Measurements from ENCODE around the gene EYA2.

Gene EYA2

DNA sequence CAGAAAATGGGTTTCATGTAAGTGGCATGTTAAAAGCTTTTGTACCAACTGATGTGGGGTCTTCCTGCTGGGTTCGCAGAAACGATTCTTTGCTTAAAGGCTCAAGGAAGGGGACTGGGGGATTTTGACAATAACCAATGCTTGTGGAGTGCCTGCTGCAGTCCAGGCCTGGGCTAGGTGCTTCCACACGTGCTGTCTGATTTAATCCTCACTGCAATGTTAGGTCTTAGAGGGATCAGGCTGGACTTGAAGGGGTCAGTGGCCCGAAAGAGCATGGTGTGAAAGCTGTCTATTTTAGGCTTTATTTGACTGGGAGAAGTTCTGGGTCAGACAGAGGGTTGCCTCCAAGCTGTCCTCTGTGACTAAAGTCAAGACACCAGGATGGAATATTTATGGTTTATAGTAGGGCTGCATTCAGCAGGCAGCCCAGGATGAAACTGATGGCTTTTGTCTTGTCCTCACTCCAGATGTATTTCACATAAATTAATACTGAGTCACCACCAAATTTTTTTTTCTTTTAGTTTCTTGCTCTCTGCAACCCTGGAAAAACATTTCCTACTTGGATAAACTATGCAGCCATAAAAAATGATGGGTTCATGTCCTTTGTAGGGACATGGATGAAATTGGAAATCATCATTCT, 242.7 kb downstream of the EYA2 start:
- Mint-ChIP-seq H3K4me3 (no peak overlapping the region), H3K36me3 (ENCODE audit: low read depth) (no peaks in the 10 kb centered on the region), H3K4me1 (ENCODE audit: low read depth) (no peaks in the 10 kb centered on the region), H3K27ac (no peak overlapping the region), H3K9me3 (peaks cover 9% of the 10 kb centered on the region), H3K27me3 (ENCODE audit: low read depth) (peaks cover 7% of the 10 kb centered on the region)

DNA sequence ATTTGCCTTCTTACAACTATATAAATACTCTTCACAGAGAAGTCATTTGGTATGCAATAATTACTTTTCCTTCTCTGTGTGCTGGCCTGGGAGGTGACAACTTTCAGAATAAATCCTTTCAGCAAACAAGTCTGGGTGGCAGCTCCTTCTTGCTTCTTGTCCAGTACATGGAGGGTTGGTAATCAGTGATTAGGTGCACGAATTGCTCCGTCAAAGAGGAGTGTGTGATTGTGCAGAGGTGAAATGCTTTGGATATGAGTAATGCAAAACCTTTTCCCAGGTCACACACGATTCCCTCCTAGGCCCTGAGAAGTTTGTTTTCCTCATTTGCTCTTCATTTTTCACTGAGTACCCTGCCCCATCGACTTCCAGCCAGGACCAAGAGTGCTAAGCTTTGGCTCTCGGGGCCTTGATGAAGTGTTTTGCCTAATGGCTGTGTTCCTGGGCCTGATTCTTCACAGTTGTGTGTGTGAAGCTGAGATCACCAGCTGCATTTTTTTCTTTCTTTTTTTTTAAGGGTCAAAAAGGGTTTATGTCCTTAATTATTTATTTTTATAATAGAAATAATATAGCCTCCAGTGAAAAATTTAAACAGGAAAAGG, 245.4 kb downstream of the EYA2 start:
- peaks cover 9% of the 10 kb centered on the region for H3K9me3 Mint-ChIP-seq
- H3K4me3 Mint-ChIP-seq, result no peak overlapping the region
- no peak overlapping the region for H3K27ac Mint-ChIP-seq
- H3K27me3 Mint-ChIP-seq (ENCODE audit: low read depth), result peaks cover 7% of the 10 kb centered on the region
- H3K4me1 Mint-ChIP-seq (ENCODE audit: low read depth), result no peaks in the 10 kb centered on the region
- H3K36me3 Mint-ChIP-seq (ENCODE audit: low read depth), result no peaks in the 10 kb centered on the region

DNA sequence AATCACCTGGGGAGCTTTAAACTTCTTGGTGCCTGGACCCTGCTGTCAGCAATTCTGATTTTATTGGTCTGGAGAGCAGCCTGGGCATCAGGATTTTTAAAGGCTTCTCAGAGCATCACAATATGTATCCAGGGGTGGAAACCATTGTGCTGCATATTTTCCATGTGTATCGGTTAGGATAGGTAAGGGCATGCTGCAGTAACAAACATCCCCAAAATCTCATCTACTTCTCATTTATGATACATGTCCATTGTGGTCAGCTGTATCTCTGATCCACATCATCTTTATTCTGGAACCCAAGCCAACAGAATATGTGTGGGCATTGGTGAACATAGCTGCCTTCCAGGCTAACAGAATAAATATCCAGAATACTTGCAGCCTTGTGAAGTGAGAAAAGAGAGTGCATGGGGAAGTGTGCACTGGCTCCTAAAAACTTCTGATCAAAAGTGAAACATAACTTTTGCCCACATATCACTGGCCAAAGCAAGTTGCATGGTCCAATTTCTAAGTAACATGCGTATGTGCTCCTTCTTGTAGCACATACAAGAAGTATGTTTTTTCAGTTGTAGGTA, 246.8 kb downstream of the EYA2 start:
- no peaks in the 10 kb centered on the region for H3K4me1 Mint-ChIP-seq (ENCODE audit: low read depth)
- peaks cover 9% of the 10 kb centered on the region for H3K9me3 Mint-ChIP-seq
- H3K36me3 Mint-ChIP-seq (ENCODE audit: low read depth), result no peaks in the 10 kb centered on the region
- no peak overlapping the region for H3K4me3 Mint-ChIP-seq
- H3K27ac Mint-ChIP-seq, result no peak overlapping the region
- peaks cover 7% of the 10 kb centered on the region for H3K27me3 Mint-ChIP-seq (ENCODE audit: low read depth)

DNA sequence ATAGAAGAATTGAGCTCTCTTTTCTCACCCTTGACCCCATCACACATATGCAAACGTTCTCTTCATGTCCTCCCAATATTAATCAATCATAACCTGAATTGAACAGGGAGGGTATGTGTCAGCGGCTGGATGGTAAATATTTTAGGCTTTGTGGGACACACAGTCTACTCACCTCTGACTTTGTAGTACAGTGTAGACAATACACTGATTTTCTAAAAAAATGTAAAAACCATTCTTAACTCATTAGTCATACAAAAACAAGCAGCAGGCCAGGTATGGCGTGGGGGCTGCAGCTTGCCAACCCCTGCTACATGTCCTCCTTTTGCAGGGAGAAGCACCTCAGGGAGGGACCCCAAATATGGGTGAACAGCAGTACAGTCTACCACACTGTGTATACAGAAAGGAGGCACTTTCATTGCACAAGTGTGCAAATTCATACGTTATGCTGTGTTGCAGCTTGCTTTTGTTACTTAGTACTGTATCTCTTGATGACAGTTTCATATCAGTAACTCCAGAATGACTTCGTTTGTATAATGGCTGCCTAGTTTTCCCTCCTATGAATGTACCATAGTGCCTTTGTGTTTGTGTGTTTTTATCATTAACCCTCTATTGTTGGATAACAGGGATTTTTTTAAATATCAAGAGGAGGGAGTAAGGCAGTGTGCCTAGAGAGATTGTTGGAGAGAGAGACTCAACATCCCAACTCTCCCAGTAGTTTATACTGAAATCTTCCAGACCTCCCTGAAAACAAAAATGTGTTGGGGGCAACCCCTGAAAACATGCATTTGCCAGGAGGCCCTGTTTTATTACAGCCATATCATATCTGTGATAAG, 247.5 kb downstream of the EYA2 start:
- H3K4me3 Mint-ChIP-seq, result no peak overlapping the region
- no peaks in the 10 kb centered on the region for H3K4me1 Mint-ChIP-seq (ENCODE audit: low read depth)

DNA sequence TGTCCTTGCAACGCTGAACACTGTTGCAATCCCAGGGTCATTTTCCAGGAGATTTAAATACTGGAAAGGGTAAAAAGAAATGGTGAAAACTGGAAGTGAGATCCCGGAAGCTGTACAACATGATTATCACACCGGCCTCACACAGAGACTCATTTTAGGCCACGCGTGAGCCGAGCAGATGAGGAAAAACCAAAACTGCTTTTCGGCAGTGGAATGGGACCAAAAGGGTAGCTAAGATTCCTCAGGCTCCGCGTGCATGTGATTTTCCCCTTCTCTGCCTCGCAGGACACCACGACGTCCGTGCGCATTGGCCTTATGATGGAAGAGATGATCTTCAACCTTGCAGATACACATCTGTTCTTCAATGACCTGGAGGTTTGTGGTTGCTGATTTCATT, 248.1 kb downstream of the EYA2 start:
- Mint-ChIP-seq H3K36me3 (ENCODE audit: low read depth) (no peaks in the 10 kb centered on the region), H3K27ac (no peak overlapping the region), H3K4me1 (ENCODE audit: low read depth) (no peaks in the 10 kb centered on the region), H3K9me3 (peaks cover 9% of the 10 kb centered on the region), H3K4me3 (no peak overlapping the region), H3K27me3 (ENCODE audit: low read depth) (no peaks in the 10 kb centered on the region)

More for the DNA sequence above, 247.5 kb downstream of the EYA2 start:
- Mint-ChIP-seq H3K27me3 (ENCODE audit: low read depth) (peaks cover under 1% of the 10 kb centered on the region), H3K27ac (no peak overlapping the region), H3K36me3 (ENCODE audit: low read depth) (no peaks in the 10 kb centered on the region), H3K9me3 (peaks cover 9% of the 10 kb centered on the region)

DNA sequence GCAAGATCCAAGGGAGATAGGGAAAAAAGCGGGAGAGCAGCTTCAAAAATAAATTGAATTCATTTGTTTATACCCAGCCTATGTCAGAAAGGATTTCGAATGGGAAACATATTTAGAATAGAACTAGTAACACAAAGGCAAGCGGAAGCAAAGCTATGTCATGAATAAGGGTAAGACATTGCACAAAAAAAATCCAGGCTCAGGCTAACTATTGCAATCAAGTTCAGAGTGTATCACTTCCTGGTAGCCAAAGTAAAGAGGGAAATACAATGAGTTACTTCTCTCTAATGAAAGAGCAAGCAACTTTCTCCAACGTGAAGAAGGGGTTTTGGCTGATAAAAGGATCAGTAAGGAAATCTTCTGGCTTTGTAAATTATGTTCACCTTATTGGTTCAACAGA, 249.0 kb downstream of the EYA2 start:
- Mint-ChIP-seq H3K27ac (no peak overlapping the region), H3K27me3 (ENCODE audit: low read depth) (no peaks in the 10 kb centered on the region), H3K4me3 (no peak overlapping the region), H3K9me3 (peaks cover 9% of the 10 kb centered on the region), H3K36me3 (ENCODE audit: low read depth) (no peaks in the 10 kb centered on the region), H3K4me1 (ENCODE audit: low read depth) (no peaks in the 10 kb centered on the region)

DNA sequence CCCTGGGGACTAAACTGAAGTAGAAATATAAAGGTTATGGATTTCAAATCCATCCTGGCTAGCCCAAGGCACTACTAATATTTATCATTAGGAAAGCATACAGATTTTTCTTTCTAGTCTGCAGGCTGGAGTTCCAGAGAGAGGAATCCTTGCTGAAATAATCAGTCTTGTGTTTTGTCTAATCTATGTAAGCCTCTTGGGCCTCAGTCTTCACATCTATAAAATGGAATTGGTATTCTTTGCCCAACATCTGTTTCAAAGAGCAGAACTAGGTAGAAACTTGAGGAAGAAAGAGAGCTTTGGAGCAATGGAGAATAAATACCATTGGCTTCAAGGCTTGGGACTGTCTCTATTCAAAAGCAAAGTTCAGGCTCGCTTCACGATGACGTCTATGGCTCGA, 249.8 kb downstream of the EYA2 start:
- H3K27me3 Mint-ChIP-seq (ENCODE audit: low read depth), result no peaks in the 10 kb centered on the region
- no peaks in the 10 kb centered on the region for H3K4me1 Mint-ChIP-seq (ENCODE audit: low read depth)
- H3K9me3 Mint-ChIP-seq, result peaks cover 9% of the 10 kb centered on the region
- H3K36me3 Mint-ChIP-seq (ENCODE audit: low read depth), result no peaks in the 10 kb centered on the region
- no peak overlapping the region for H3K4me3 Mint-ChIP-seq
- H3K27ac Mint-ChIP-seq, result no peak overlapping the region

DNA sequence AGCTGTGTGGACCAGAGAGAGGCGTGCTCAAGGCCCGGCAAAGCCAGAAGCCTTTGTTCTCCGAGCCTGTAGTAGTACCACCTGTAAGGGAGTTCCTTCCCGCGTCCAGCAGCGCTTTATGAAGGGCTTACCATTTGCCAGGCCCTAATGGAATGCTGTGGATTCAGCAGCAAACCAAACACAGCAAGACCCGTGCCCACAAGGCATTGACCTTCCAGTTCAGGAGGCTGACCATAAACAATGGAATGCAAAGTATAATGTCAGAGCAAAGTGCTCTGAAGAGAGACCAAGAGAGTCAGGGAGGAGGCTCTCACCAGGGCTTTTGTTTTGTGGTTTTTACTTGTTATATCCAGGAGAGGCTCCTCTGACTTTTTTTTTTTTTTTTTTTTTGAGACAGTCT, 252.0 kb downstream of the EYA2 start:
- Mint-ChIP-seq H3K9me3 (peaks cover 4% of the 10 kb centered on the region), H3K4me1 (ENCODE audit: low read depth) (no peaks in the 10 kb centered on the region), H3K27me3 (ENCODE audit: low read depth) (no peaks in the 10 kb centered on the region), H3K4me3 (no peak overlapping the region), H3K27ac (no peak overlapping the region), H3K36me3 (ENCODE audit: low read depth) (no peaks in the 10 kb centered on the region)

DNA sequence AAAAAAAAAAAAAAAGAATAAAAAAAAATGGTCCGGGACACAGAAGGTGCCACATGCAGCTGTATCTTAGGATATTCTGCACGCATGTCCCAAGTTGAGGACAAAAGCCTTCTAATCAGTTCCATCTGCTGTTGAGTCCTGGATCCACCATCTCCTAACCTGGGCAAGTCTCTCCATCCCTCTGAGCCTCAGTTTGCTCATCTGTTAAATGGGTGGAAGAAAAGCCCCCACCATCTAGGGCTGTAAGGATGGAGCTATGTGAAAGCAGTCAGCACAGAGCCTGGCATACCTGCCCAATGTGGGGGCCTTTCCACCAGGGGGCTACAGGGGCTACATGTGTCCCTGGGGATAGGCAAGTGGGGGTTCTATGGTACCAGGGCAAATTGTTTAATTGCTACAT, 253.4 kb downstream of the EYA2 start:
- Mint-ChIP-seq H3K27ac (no peak overlapping the region), H3K9me3 (no peaks in the 10 kb centered on the region), H3K4me3 (no peak overlapping the region), H3K27me3 (ENCODE audit: low read depth) (no peaks in the 10 kb centered on the region), H3K4me1 (ENCODE audit: low read depth) (no peaks in the 10 kb centered on the region), H3K36me3 (ENCODE audit: low read depth) (no peaks in the 10 kb centered on the region)

DNA sequence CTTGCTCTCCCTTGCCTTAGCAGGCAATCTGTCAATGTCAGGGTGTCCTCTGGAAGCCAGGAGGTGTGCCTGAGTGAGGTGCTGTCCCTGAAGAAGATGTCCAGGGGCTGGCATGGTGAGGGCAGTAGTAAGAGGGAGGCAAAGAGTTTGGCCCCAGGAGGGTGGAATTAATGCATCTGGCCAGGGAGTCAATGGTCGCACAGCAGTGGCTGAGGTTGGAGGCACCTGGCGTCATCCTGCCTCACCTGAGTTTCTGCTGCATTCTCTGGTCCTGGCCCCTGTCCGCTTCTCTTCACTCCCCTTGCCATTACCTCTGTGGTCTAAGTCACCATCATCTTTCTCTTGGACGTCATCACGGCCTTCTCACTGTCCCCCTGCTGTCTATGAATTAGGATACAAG, 255.3 kb downstream of the EYA2 start:
- Mint-ChIP-seq H3K9me3 (no peaks in the 10 kb centered on the region), H3K27me3 (ENCODE audit: low read depth) (no peaks in the 10 kb centered on the region), H3K4me1 (ENCODE audit: low read depth) (no peaks in the 10 kb centered on the region), H3K4me3 (no peak overlapping the region), H3K36me3 (ENCODE audit: low read depth) (no peaks in the 10 kb centered on the region), H3K27ac (no peak overlapping the region)

DNA sequence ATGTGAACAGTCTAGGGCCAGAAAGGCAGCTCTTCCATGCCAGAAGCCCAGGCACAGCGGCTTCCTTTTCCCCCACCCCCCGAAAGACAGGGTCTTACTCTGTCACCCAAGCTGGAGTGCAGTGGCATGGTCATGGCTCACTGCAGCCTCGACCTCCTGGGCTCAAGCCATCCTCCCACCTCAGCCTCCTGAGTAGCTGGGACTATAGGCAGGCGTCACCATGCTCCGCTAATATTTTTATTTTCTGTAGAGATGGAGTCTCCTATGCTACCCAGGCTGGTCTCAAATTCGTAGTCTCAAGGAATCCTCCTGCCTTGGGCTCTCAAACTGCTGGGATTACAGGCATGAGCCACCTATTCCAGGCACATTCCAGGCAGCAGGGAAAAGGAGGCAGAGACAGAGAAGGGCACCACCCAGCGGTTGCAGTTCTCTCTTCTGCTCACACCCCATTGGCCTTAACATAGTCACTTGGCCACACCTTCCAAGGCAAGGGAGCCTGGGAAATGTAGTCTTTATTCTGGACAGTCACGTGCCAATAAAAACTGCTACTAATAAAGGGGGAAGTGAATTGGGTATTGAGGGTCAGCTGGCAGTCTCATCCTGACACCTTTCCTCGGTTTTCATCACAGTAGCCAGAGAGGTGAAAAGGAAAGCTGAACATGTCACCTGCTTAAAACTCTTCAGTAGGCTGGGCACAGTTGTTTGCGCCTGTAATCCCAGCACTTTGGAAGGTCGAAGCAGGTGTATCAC, 255.9 kb downstream of the EYA2 start:
- Mint-ChIP-seq H3K27me3 (ENCODE audit: low read depth) (no peaks in the 10 kb centered on the region), H3K4me3 (no peak overlapping the region), H3K27ac (no peak overlapping the region), H3K36me3 (ENCODE audit: low read depth) (no peaks in the 10 kb centered on the region), H3K4me1 (ENCODE audit: low read depth) (no peaks in the 10 kb centered on the region), H3K9me3 (no peaks in the 10 kb centered on the region)

DNA sequence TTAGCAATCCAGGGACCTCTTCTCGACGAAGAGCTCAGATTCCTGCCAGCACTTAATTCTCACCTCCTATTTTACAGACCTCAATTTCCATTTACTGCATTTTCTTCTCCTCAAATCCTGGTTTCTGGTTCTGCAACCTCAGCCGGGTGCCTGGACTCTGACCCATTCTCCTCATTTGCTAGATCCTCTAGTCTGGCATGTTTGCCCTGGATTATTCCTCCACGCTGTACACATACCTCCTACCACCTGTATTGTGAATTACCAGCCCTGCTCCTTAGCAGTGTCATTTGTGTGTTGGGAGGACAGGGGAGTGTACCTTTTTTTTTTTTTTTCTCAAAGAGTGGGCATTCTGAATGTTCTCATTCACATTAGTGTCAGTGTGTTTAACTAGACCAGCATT, 257.4 kb downstream of the EYA2 start:
- Mint-ChIP-seq H3K27ac (no peak overlapping the region), H3K36me3 (ENCODE audit: low read depth) (no peaks in the 10 kb centered on the region), H3K4me1 (ENCODE audit: low read depth) (no peaks in the 10 kb centered on the region), H3K27me3 (ENCODE audit: low read depth) (peaks cover 3% of the 10 kb centered on the region), H3K9me3 (no peaks in the 10 kb centered on the region), H3K4me3 (no peak overlapping the region)

DNA sequence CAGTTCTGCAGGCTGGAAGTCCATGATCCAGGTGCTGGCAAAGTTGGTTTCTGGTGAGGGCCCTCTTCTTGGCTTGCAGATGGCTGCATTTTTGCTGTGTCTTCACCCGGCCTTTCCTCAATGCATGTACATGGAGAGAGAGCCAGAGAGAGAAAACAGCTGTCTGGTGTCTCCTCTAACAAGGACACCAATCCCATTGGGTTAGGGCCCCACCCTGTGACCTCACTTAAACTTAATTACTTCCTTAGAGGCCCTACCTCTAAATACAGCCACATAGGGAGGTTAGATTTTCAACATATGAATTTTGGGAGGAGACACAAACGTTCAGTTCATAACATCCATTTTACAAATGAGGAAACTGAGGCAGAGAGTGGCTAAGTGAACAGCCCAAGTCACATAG, 259.4 kb downstream of the EYA2 start:
- no peak overlapping the region for H3K27ac Mint-ChIP-seq
- peaks cover 3% of the 10 kb centered on the region for H3K27me3 Mint-ChIP-seq (ENCODE audit: low read depth)
- no peak overlapping the region for H3K4me3 Mint-ChIP-seq
- H3K9me3 Mint-ChIP-seq, result no peaks in the 10 kb centered on the region
- H3K4me1 Mint-ChIP-seq (ENCODE audit: low read depth), result no peaks in the 10 kb centered on the region
- H3K36me3 Mint-ChIP-seq (ENCODE audit: low read depth), result no peaks in the 10 kb centered on the region

DNA sequence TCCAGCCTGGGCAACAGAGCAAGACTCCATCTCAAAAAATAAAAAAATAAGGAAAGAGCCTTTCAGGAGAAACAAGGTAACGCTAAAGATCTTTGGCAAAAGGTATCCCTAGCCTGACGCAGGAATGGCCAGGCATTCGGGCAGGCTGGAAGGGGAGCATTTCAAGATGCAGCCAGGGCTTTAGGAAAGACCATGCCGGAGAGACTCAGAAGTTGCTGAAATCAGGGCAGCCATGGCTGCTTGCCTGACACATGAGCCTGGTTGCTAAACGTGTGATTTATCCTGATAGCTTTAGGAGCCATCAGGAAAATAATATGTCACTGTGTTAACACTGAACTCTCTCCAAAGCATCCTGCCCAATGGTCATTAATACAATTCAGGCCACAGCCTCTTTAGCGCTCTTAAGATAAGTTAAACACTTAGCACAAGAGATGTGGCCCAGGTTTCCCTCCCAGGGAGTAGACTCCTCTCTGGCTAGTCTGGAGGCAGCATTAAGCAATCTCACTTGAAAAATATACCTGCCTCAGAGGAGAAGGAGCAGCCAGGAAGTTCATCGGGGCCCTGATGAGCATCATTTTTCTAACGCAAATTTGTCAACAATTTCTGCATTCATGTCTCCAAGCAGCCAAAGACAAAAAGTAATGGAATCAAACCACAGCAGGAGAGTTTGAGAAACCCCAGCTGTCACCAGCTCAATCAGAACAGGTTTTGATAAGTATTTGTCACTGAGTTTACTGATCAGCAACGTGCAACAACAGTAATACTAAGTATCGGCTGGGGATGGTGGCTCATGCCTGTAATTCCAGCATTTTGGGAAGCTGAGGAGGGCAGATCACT, 261.9 kb downstream of the EYA2 start:
- no peak overlapping the region for H3K27ac Mint-ChIP-seq
- H3K4me3 Mint-ChIP-seq, result no peak overlapping the region
- peaks cover 3% of the 10 kb centered on the region for H3K27me3 Mint-ChIP-seq (ENCODE audit: low read depth)
- no peaks in the 10 kb centered on the region for H3K36me3 Mint-ChIP-seq (ENCODE audit: low read depth)
- no peaks in the 10 kb centered on the region for H3K9me3 Mint-ChIP-seq
- H3K4me1 Mint-ChIP-seq (ENCODE audit: low read depth), result no peaks in the 10 kb centered on the region

Measured in T-helper 1 cell treated with Interleukin-12 subunit alpha and Interleukin-12 subunit beta and Interleukin-4 antibody, amounts not matched to agents 30 μg/mL and 1 μg/mL, for 36 hours (primary cell).